ENCODE results near the gene RBBP8NL. TPM values are rescaled to one million over a fixed set of nuclear protein-coding genes. Genes with fewer than 3 reads are reported as not detected.

RBBP8NL gene
- total and polyA plus RNA-seq, 2 experiments from 2014 or later: 0.10 to 1.1 TPM

DNA sequence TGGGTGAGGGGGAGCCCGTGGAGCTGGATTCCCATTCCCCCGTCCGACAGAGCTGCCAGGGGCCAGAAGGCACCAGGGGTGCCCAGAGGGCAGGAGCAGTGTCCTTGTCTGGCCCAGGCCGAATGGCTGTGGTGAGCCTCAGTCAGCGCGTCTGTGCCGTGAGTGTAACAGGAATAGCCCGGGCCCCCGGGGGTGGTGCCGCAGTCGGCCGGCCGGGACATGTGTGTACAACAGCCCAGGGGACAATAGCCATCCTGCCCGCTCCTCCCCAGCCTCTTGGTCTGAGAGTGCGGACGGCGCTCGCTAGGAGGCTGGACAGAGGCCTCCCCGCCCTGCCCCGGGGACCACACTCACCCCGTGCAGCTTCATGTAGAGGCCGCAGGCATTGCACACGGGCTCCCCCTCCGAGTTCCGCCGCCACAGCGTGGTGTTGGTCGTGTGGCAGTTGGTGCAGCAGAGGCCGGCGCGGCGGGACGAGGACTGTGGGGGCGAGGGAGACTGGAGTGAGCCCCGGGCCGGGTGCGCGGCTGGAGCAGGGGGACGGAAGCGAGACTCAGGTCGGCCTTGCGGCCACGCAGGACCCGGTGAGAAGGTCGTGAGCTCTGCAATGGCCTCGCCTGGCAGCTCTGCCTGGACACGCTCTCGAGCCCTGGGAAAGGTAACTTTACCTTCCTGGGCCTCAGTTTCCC is 38.9 kb upstream of the RBBP8NL start:
- H3K36me3 Mint-ChIP-seq (ENCODE audit: low read depth): no peaks in the 10 kb centered on the region
- no peak for DNase-seq (ENCODE audit: low spot score)

More for the DNA sequence above, 38.9 kb upstream of the RBBP8NL start:
- Histone ChIP-seq H3K9me2 (ENCODE audit: insufficient read depth) (no peaks in the 10 kb centered on the region), H3K4me1 (ENCODE audit: insufficient read depth) (no peaks in the 10 kb centered on the region), H3F3A (replicated peaks; ENCODE audit: low read depth) (0 out of 2 replicates have a peak, but pooled peaks cover 3% of the 10 kb centered on the region), H3K27ac (ENCODE audit: low read depth) (no peak overlapping the region), H4K20me1 (replicated peaks; ENCODE audit: insufficient read depth) (no peaks in the 10 kb centered on the region), H2AFZ (no peak overlapping the region), H3K4me2 (no peak overlapping the region), H3K27me3 (ENCODE audit: insufficient read depth) (no peaks in the 10 kb centered on the region), H3K4me3 (no peak overlapping the region), H3K36me3 (ENCODE audit: insufficient read depth) (no peaks in the 10 kb centered on the region), H3K79me2 (replicated peaks; ENCODE audit: insufficient read depth) (no peaks in the 10 kb centered on the region)
- ATAC-seq: no peak
- H3K4me3 Mint-ChIP-seq: no peak overlapping the region
- no peaks in the 10 kb centered on the region for H3K9me3 Mint-ChIP-seq
- peaks cover 5% of the 10 kb centered on the region for H3K4me1 Mint-ChIP-seq
- peaks cover 9% of the 10 kb centered on the region for H3K27me3 Mint-ChIP-seq (ENCODE audit: insufficient read depth, low read depth, poor library complexity)
- no peak overlapping the region for H3K27ac Mint-ChIP-seq
- TF ChIP-seq, protein P1, sequence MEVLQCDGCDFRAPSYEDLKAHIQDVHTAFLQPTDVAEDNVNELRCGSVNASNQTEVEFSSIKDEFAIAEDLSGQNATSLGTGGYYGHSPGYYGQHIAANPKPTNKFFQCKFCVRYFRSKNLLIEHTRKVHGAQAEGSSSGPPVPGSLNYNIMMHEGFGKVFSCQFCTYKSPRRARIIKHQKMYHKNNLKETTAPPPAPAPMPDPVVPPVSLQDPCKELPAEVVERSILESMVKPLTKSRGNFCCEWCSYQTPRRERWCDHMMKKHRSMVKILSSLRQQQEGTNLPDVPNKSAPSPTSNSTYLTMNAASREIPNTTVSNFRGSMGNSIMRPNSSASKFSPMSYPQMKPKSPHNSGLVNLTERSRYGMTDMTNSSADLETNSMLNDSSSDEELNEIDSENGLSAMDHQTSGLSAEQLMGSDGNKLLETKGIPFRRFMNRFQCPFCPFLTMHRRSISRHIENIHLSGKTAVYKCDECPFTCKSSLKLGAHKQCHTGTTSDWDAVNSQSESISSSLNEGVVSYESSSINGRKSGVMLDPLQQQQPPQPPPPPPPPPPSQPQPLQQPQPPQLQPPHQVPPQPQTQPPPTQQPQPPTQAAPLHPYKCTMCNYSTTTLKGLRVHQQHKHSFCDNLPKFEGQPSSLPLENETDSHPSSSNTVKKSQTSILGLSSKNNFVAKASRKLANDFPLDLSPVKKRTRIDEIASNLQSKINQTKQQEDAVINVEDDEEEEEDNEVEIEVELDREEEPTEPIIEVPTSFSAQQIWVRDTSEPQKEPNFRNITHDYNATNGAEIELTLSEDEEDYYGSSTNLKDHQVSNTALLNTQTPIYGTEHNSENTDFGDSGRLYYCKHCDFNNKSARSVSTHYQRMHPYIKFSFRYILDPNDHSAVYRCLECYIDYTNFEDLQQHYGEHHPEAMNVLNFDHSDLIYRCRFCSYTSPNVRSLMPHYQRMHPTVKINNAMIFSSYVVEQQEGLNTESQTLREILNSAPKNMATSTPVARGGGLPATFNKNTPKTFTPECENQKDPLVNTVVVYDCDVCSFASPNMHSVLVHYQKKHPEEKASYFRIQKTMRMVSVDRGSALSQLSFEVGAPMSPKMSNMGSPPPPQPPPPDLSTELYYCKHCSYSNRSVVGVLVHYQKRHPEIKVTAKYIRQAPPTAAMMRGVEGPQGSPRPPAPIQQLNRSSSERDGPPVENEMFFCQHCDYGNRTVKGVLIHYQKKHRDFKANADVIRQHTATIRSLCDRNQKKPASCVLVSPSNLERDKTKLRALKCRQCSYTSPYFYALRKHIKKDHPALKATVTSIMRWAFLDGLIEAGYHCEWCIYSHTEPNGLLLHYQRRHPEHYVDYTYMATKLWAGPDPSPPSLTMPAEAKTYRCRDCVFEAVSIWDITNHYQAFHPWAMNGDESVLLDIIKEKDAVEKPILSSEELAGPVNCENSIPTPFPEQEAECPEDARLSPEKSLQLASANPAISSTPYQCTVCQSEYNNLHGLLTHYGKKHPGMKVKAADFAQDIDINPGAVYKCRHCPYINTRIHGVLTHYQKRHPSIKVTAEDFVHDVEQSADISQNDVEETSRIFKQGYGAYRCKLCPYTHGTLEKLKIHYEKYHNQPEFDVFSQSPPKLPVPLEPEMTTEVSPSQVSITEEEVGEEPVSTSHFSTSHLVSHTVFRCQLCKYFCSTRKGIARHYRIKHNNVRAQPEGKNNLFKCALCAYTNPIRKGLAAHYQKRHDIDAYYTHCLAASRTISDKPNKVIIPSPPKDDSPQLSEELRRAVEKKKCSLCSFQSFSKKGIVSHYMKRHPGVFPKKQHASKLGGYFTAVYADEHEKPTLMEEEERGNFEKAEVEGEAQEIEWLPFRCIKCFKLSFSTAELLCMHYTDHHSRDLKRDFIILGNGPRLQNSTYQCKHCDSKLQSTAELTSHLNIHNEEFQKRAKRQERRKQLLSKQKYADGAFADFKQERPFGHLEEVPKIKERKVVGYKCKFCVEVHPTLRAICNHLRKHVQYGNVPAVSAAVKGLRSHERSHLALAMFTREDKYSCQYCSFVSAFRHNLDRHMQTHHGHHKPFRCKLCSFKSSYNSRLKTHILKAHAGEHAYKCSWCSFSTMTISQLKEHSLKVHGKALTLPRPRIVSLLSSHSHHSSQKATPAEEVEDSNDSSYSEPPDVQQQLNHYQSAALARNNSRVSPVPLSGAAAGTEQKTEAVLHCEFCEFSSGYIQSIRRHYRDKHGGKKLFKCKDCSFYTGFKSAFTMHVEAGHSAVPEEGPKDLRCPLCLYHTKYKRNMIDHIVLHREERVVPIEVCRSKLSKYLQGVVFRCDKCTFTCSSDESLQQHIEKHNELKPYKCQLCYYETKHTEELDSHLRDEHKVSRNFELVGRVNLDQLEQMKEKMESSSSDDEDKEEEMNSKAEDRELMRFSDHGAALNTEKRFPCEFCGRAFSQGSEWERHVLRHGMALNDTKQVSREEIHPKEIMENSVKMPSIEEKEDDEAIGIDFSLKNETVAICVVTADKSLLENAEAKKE (CRISPR knock-in tag; IDR thresholded peaks at IDR 0.05): no peak
- no peak for TF ChIP-seq JUNB (IDR thresholded peaks at IDR 0.05; ENCODE audit: unreplicated experiment)
- TF ChIP-seq CREB1 (CRISPR knock-in tag; IDR thresholded peaks at IDR 0.05; ENCODE audit: low read depth): no peak
- TF ChIP-seq NANOG (IDR thresholded peaks at IDR 0.05; ENCODE audit: borderline replicate concordance): no peak
- no peak for TF ChIP-seq EZH2phosphoT487 (IDR thresholded peaks at IDR 0.05; ENCODE audit: unreplicated experiment)
- TF ChIP-seq ZNF114 (CRISPR knock-in tag; IDR thresholded peaks at IDR 0.05): no peak
- TF ChIP-seq STAT1 (IDR thresholded peaks at IDR 0.05; ENCODE audit: unreplicated experiment): no peak
- no peak for TF ChIP-seq EZH2 (IDR thresholded peaks at IDR 0.05; ENCODE audit: low read depth, unreplicated experiment)
- TF ChIP-seq, protein P2, sequence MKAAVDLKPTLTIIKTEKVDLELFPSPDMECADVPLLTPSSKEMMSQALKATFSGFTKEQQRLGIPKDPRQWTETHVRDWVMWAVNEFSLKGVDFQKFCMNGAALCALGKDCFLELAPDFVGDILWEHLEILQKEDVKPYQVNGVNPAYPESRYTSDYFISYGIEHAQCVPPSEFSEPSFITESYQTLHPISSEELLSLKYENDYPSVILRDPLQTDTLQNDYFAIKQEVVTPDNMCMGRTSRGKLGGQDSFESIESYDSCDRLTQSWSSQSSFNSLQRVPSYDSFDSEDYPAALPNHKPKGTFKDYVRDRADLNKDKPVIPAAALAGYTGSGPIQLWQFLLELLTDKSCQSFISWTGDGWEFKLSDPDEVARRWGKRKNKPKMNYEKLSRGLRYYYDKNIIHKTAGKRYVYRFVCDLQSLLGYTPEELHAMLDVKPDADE (IDR thresholded peaks at IDR 0.05): no peak
- TF ChIP-seq CTCF (conservative IDR thresholded peaks at IDR 0.05; ENCODE audit: low read depth in 2 of 2): no peak
- no peak for TF ChIP-seq ZNF331 (CRISPR knock-in tag; IDR thresholded peaks at IDR 0.05; ENCODE audit: low read depth)
- TF ChIP-seq POLR2AphosphoS5 (IDR thresholded peaks at IDR 0.05; ENCODE audit: low read depth): no peak
- TF ChIP-seq, protein P3, sequence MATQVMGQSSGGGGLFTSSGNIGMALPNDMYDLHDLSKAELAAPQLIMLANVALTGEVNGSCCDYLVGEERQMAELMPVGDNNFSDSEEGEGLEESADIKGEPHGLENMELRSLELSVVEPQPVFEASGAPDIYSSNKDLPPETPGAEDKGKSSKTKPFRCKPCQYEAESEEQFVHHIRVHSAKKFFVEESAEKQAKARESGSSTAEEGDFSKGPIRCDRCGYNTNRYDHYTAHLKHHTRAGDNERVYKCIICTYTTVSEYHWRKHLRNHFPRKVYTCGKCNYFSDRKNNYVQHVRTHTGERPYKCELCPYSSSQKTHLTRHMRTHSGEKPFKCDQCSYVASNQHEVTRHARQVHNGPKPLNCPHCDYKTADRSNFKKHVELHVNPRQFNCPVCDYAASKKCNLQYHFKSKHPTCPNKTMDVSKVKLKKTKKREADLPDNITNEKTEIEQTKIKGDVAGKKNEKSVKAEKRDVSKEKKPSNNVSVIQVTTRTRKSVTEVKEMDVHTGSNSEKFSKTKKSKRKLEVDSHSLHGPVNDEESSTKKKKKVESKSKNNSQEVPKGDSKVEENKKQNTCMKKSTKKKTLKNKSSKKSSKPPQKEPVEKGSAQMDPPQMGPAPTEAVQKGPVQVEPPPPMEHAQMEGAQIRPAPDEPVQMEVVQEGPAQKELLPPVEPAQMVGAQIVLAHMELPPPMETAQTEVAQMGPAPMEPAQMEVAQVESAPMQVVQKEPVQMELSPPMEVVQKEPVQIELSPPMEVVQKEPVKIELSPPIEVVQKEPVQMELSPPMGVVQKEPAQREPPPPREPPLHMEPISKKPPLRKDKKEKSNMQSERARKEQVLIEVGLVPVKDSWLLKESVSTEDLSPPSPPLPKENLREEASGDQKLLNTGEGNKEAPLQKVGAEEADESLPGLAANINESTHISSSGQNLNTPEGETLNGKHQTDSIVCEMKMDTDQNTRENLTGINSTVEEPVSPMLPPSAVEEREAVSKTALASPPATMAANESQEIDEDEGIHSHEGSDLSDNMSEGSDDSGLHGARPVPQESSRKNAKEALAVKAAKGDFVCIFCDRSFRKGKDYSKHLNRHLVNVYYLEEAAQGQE (IDR thresholded peaks at IDR 0.05; ENCODE audit: unreplicated experiment): no peak

Measured in GM23338 (cell line).